Cardiac muscle cell (in vitro differentiated cells and primary cell): Measurements from ENCODE around the gene LY6G6C. TPM values are rescaled to one million over a fixed set of nuclear protein-coding genes. Genes with fewer than 3 reads are reported as not detected.

ENCODE experiments used
- DNase-seq, 2 donors: peaks; one replicate each; pipeline versions ENCODE4 v3.0.0 to v3.0.0-alpha.2; 2010 to 2017; ENCODE audit warnings: low read depth in 1 of 2, low spot score in 1 of 2
- H3K27ac ChIP-seq: fragments of 200-600 bp; sonication (generic); 2 replicates; pipeline ENCODE4 v1.5.1; 2016
- H3K27me3 ChIP-seq: fragments of 200-600 bp; sonication (generic); 2 replicates; pipeline ENCODE4 v1.6.0; 2016; ENCODE audit warnings: control low read depth
- H3K36me3 ChIP-seq: fragments of 200-600 bp; sonication (generic); 2 replicates; pipeline ENCODE4 v1.5.1; 2016; ENCODE audit warnings: control low read depth
- H3K4me1 ChIP-seq: fragments of 200-600 bp; sonication (generic); 2 replicates; pipeline ENCODE4 v1.8.1; 2017; ENCODE audit warnings: low read depth, mild to moderate bottlenecking, mixed run types
- H3K4me3 ChIP-seq: fragments of 200-600 bp; sonication (generic); 2 replicates; pipeline ENCODE4 v1.5.1; 2016; ENCODE audit warnings: mild to moderate bottlenecking
- H3K9me3 ChIP-seq: fragments of 200-600 bp; sonication (generic); 2 replicates; pipeline ENCODE4 v1.5.1; 2017; ENCODE audit warnings: low read depth, mild to moderate bottlenecking, control low read depth
- CTCF ChIP-seq: IDR thresholded peaks from 2 replicates; pipeline ENCODE4 v1.5.1; 2012; ENCODE audit warnings: low read depth, mild to moderate bottlenecking, low read length
- polyA plus RNA-seq: library from polyadenylated mRNA; unstranded; fragments of >200 nt; fragmentation: Nextera tagmentation; extraction: Ambion mirVana; gene quantifications from 2 replicates; pipeline ENCODE4 v1.2.1, GENCODE V29; 2016
- total RNA-seq: library from RNA; depleted of rRNA; stranded (reverse); fragments of >200 nt; gene quantifications from 2 replicates; pipeline ENCODE4 v1.2.3, GENCODE V29; 2016

The LY6G6C gene
- total and polyA plus RNA-seq, 2 experiments from 2014 or later: not detected

GRCh38 chr6:31762356-31762755 lies 40.8 kb upstream of the LY6G6C start, which contains the start of gene SAPCD1:
SAPCD1 (plus strand) TSS chr6:31762656; CDS start chr6:31763055, 399 bp downstream.
- H3K4me3 ChIP-seq: no peak within 1 kb of the TSS
- no peak for TF ChIP-seq CTCF
- peaks cover 5% of the 10 kb centered on the region for H3K4me1 ChIP-seq
- no peaks in the 10 kb centered on the region for H3K36me3 ChIP-seq
- no peak within 1 kb of the TSS for H3K27ac ChIP-seq
- no peaks in the 10 kb centered on the region for H3K27me3 ChIP-seq
- no peak for DNase-seq
- H3K9me3 ChIP-seq: no peaks in the 10 kb centered on the region

- no peak for DNase-seq
- H3K4me3 ChIP-seq: no peak overlapping the region
- TF ChIP-seq CTCF: no peak
- no peaks in the 10 kb centered on the region for H3K27me3 ChIP-seq
- no peaks in the 10 kb centered on the region for H3K36me3 ChIP-seq
- H3K9me3 ChIP-seq: no peaks in the 10 kb centered on the region
- no peak overlapping the region for H3K27ac ChIP-seq
- H3K4me1 ChIP-seq: peaks cover 5% of the 10 kb centered on the region
Observed at GRCh38 chr6:31761343-31761742, 39.8 kb upstream of the LY6G6C start.

GRCh38 chr6:31760790-31761189 lies 39.2 kb upstream of the LY6G6C start:
- no peaks in the 10 kb centered on the region for H3K36me3 ChIP-seq
- no peak for DNase-seq
- H3K27ac ChIP-seq: no peak overlapping the region
- TF ChIP-seq CTCF: no peak
- H3K4me3 ChIP-seq: no peak overlapping the region
- H3K9me3 ChIP-seq: no peaks in the 10 kb centered on the region
- no peaks in the 10 kb centered on the region for H3K27me3 ChIP-seq
- peaks cover 5% of the 10 kb centered on the region for H3K4me1 ChIP-seq

- H3K27ac ChIP-seq: no peak overlapping the region
- no peak overlapping the region for H3K4me3 ChIP-seq
- H3K36me3 ChIP-seq: no peaks in the 10 kb centered on the region
- no peak for TF ChIP-seq CTCF
- H3K9me3 ChIP-seq: no peaks in the 10 kb centered on the region
- DNase-seq: no peak
- H3K27me3 ChIP-seq: no peaks in the 10 kb centered on the region
- peaks cover under 1% of the 10 kb centered on the region for H3K4me1 ChIP-seq
Observed at GRCh38 chr6:31758281-31758680, 36.7 kb upstream of the LY6G6C start.

- no peak for TF ChIP-seq CTCF
- H3K4me1 ChIP-seq: no peaks in the 10 kb centered on the region
- H3K36me3 ChIP-seq: no peaks in the 10 kb centered on the region
- H3K9me3 ChIP-seq: no peaks in the 10 kb centered on the region
- H3K27me3 ChIP-seq: no peaks in the 10 kb centered on the region
- peak in 1 of 2 donors; percentile 46 for DNase-seq
- H3K27ac ChIP-seq: no peak overlapping the region
- H3K4me3 ChIP-seq: no peak overlapping the region
Observed at GRCh38 chr6:31752739-31753319, 31.3 kb upstream of the LY6G6C start.
